DMS153 treated with DMSO at 0.1 percent for 48 hours (cell line): ENCODE measurements around the gene COMMD8.
"Not testable (repeated sequence)": the region's sequence is repeated elsewhere in the genome, so short reads cannot be mapped to it uniquely, and the experiment has no call there.

Experiments used
- DNase-seq: peaks from one replicate; lab custom pipeline; 2025; ENCODE audit not compliant: unreplicated experiment; lab: John Stamatoyannopoulos, UW

COMMD8 gene

GRCh38 chr4:47463235-47463956 is at the start of gene COMMD8:
TSS of gene COMMD8 (minus strand) at chr4:47463702. CDS start at chr4:47463651, 51 bp downstream.
- peak; percentile 78 for DNase-seq

- DNase-seq: no peak
Measured at GRCh38 chr4:47510506-47511143, 47.1 kb upstream of the COMMD8 start.

- DNase-seq: no peak
Measured at GRCh38 chr4:47505666-47506065, 42.2 kb upstream of the COMMD8 start.

GRCh38 chr4:47505147-47505546 is 41.6 kb upstream of the COMMD8 start:
- no peak for DNase-seq

GRCh38 chr4:47500776-47501175 is 37.3 kb upstream of the COMMD8 start:
- no peak for DNase-seq

GRCh38 chr4:47499700-47500099 is 36.2 kb upstream of the COMMD8 start:
- no peak for DNase-seq

- no peak for DNase-seq
Measured at GRCh38 chr4:47498899-47499298, 35.4 kb upstream of the COMMD8 start.

- no peak for DNase-seq
Measured at GRCh38 chr4:47494124-47494430, 30.6 kb upstream of the COMMD8 start.

GRCh38 chr4:47493238-47494123 is 30.0 kb upstream of the COMMD8 start:
- DNase-seq: no peak

GRCh38 chr4:47490550-47490949 is 27.0 kb upstream of the COMMD8 start:
- no peak for DNase-seq

- no peak for DNase-seq
Measured at GRCh38 chr4:47488706-47489105, 25.2 kb upstream of the COMMD8 start.

- not testable (repeated sequence) for DNase-seq
Measured at GRCh38 chr4:47486727-47487126, 23.2 kb upstream of the COMMD8 start.

GRCh38 chr4:47486231-47486673 is 22.8 kb upstream of the COMMD8 start:
- DNase-seq: no peak

- DNase-seq: no peak
Measured at GRCh38 chr4:47485768-47486167, 22.3 kb upstream of the COMMD8 start.

GRCh38 chr4:47485047-47485692 is 21.7 kb upstream of the COMMD8 start, which contains the start of gene ATP10D:
TSS of gene ATP10D (plus strand) at chr4:47485275. CDS start at chr4:47512541, 27,266 bp downstream.
- DNase-seq: peak; percentile 57

- no peak for DNase-seq
Measured at GRCh38 chr4:47484168-47484567, 20.7 kb upstream of the COMMD8 start.

GRCh38 chr4:47483745-47484144 is 20.2 kb upstream of the COMMD8 start:
- no peak for DNase-seq

GRCh38 chr4:47482326-47482725 is 18.8 kb upstream of the COMMD8 start:
- no peak for DNase-seq

GRCh38 chr4:47478804-47479203 is 15.3 kb upstream of the COMMD8 start:
- no peak for DNase-seq

- no peak for DNase-seq
Measured at GRCh38 chr4:47475411-47475810, 11.9 kb upstream of the COMMD8 start.

GRCh38 chr4:47474799-47475198 is 11.3 kb upstream of the COMMD8 start:
- DNase-seq: no peak
